A549 (cell line): ENCODE data around the gene ERV3-1.

ENCODE experiments used
- CTCF ChIP-seq: fragments of >200 bp; sonication (Bioruptor Twin); formaldehyde crosslinking; IDR thresholded peaks from 3 replicates; pipeline ENCODE4 v1.5.1; 2016
- HOXA7 ChIP-seq: fragments of 250-450 bp; sonication (Bioruptor Pico); IDR thresholded peaks from 2 replicates; pipeline ENCODE4 v1.5.0; 2020; ENCODE audit warnings: mild to moderate bottlenecking, moderate library complexity
- POLR2A ChIP-seq: IDR thresholded peaks from 2 replicates; pipeline ENCODE4 v1.6.1; 2012; ENCODE audit warnings: mild to moderate bottlenecking, low read length
- POLR2AphosphoS2 ChIP-seq: conservative IDR thresholded peaks from 2 replicates; pipeline ENCODE4 v1.6.1; 2012; ENCODE audit warnings: low read length, improper control_type of control experiment, inconsistent platforms
- RAD21 ChIP-seq, 2 experiments: fragments of >200 bp in 1 of 2; sonication (Bioruptor Twin) in 1 of 2; formaldehyde crosslinking in 1 of 2; IDR thresholded peaks in 1 of 2; conservative IDR thresholded peaks in 1 of 2; 2 replicates in 1 of 2; 3 replicates in 1 of 2; pipeline ENCODE4 v1.6.1; 2012 to 2018; ENCODE audit warnings: inconsistent platforms in 1 of 2

- TF ChIP-seq POLR2A (no peak), RAD21 (conservative IDR thresholded peaks at IDR 0.05 in 1 of 2, IDR thresholded peaks at IDR 0.05 in 1 of 2) (no peak), CTCF (no peak), HOXA7 (CRISPR knock-in tag) (no peak), POLR2AphosphoS2 (no peak)
These were observed 60.8 kb downstream of the ERV3-1 start for GRCh38 chr7:64945503-64946175.
